Adrenal gland (tissue), 12 donors: ENCODE data around the gene DOLPP1. TPM values are rescaled to one million over a fixed set of nuclear protein-coding genes. Genes with fewer than 3 reads are reported as not detected.

Source experiments
- DNase-seq, 7 donors: peaks; one replicate each; pipeline ENCODE4 v3.0.0-alpha.2; 2019 to 2020
- H3K27ac ChIP-seq, 5 donors: fragments of 200-600 bp; sonication (generic) in 4 of 5; 1 replicate in 3 of 5; 2 replicates in 2 of 5; pipeline versions ENCODE4 v1.5.1 to v1.8.0; 2016 to 2020; ENCODE audit warnings: mild to moderate bottlenecking in 1 of 5
- H3K27me3 ChIP-seq: fragments of 200-600 bp; 2 replicates; pipeline ENCODE4 v1.8.0; 2021
- H3K36me3 ChIP-seq, 2 donors: fragments of 200-600 bp; replicated peaks in 1 of 2; 1 replicate in 1 of 2; 2 replicates in 1 of 2; pipeline versions ENCODE4 v1.5.1 to v1.8.0; 2018 to 2022
- H3K4me1 ChIP-seq, 2 donors: fragments of 200-600 bp; replicated peaks in 1 of 2; 1 replicate in 1 of 2; 2 replicates in 1 of 2; pipeline versions ENCODE4 v1.5.1 to v1.8.0; 2018 to 2021
- H3K4me3 ChIP-seq, 4 donors: fragments of 200-600 bp; sonication (generic) in 3 of 4; one replicate each; pipeline ENCODE4 v1.5.1; 2016 to 2018
- H3K9me3 ChIP-seq, 3 donors: fragments of 200-600 bp; sonication (generic) in 1 of 3; replicated peaks in 1 of 3; 1 replicate in 2 of 3; 2 replicates in 1 of 3; pipeline versions ENCODE4 v1.5.1 to v1.8.0; 2016 to 2021
- POLR2A ChIP-seq, 2 donors: fragments of 450-650 bp; IDR thresholded peaks; one replicate each; pipeline ENCODE4 v1.6.1; 2017; ENCODE audit warnings: antibody characterized with exemption in 2 of 2, mild to moderate bottlenecking in 2 of 2, moderate library complexity in 1 of 2
- WGBS, 4 donors: extraction: QIAGEN DNeasy Blood & Tissue Kit in 2 of 4; methylation state at CpG; one replicate each; pipeline versions ENCODE4 v1.1.5 to v1.1.7; 2013 to 2017; 5-methylcytosine and 5-hydroxymethylcytosine counted together
- intact Hi-C, 2 donors: fragments of 100-400 bp; cut with DNase I; formaldehyde crosslinking; loops; one replicate each; pipeline versions ENCODE4 v1.14.1 to v1.15.0; 2022 to 2023
- polyA plus RNA-seq, 3 donors: library from polyadenylated mRNA; stranded (reverse); fragments of 200-250 nt in 2 of 3; fragments of 350-450 nt in 1 of 3; fragmentation: Illumina TruSeq in 1 of 3; extraction: RNeasy Lipid Tissue Mini Kit (QIAGEN cat#74804) in 1 of 3; gene quantifications; one replicate each; pipeline ENCODE4 v1.2.3, GENCODE V29; 2013 to 2014
- total RNA-seq, 9 donors: library from RNA; depleted of rRNA in 4 of 9; stranded (reverse); fragments of >200 nt in 4 of 9; fragments of 120-200 nt in 1 of 9; fragmentation: NEBNext Ultra II Directional in 1 of 9; extraction: Animal tissue kit (Norgen Biotek cat#: 25700) in 1 of 9; gene quantifications; one replicate each; pipeline versions ENCODE4 v1.1.0 to v1.2.4, GENCODE V29; 2013 to 2023
- TF ChIP-seq, protein P1 (sequence below), 6 experiments: fragments of 450-650 bp in 4 of 6; fragments of 200-600 bp in 2 of 6; sonication (generic) in 1 of 6; IDR thresholded peaks; 1 replicate in 5 of 6; 2 replicates in 1 of 6; pipeline versions ENCODE4 v1.5.1 to v1.8.0; 2016 to 2021; ENCODE audit warnings: antibody characterized with exemption in 6 of 6, mild to moderate bottlenecking in 2 of 6, moderate library complexity in 1 of 6
- donor health status: healthy with polysubstance abuse.
- donor health status: Bipolar disorder and iron deficiency.
- donor health status: DM: yes; HTN: yes; CAD: no.
- donor health status: DM: no; HTN: no; CAD: no.
- donor health status: DM: no; HTN: no; CAD: no.
- donor health status: DM: yes; HTN: yes; CAD: no.

DOLPP1 gene
- total and polyA plus RNA-seq, 12 donors: 4.4 to 31.8 (median 19.2) TPM

DNA sequence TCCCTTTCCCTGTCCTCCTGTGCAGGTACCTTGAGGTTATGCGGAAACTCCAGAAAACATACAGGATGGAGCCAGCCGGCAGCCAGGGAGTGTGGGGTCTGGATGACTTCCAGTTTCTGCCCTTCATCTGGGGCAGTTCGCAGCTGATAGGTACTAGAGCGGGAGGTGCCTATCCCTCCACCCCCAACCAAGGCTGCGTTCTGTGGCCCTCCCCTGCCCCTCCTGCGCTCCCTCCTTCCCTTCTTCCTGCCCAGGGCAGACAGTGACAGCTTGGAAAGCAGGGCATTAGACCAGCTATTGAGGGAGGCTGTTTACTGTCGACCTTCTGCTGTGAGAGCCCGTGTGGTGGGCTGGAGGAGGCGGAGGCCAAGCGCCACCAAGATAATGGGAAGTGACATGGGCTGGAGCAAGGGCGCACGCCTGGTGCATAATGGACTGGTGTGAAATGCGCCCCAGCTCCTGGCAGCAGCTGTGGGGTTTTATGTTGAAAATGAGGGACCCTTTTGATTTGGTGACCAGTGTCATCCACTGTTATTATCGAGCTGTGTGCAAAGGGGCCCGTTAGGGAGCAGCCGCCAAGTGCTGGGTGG is 55.6 kb downstream of the DOLPP1 start:
- H3K4me1 ChIP-seq: peaks cover 36 to 45% of the 10 kb centered on the region in 2 donors
- H3K4me3 ChIP-seq: no peak overlapping the region
- TF ChIP-seq, protein P1, sequence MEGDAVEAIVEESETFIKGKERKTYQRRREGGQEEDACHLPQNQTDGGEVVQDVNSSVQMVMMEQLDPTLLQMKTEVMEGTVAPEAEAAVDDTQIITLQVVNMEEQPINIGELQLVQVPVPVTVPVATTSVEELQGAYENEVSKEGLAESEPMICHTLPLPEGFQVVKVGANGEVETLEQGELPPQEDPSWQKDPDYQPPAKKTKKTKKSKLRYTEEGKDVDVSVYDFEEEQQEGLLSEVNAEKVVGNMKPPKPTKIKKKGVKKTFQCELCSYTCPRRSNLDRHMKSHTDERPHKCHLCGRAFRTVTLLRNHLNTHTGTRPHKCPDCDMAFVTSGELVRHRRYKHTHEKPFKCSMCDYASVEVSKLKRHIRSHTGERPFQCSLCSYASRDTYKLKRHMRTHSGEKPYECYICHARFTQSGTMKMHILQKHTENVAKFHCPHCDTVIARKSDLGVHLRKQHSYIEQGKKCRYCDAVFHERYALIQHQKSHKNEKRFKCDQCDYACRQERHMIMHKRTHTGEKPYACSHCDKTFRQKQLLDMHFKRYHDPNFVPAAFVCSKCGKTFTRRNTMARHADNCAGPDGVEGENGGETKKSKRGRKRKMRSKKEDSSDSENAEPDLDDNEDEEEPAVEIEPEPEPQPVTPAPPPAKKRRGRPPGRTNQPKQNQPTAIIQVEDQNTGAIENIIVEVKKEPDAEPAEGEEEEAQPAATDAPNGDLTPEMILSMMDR (IDR thresholded peaks at IDR 0.05): no peak
- H3K9me3 ChIP-seq: no peaks in the 10 kb centered on the region
- WGBS, 4 donors: 65 to 79% (median 74%) methylated on average over 11 to 16 of the region's 16 CpGs
- peaks cover 0 to 30% of the 10 kb centered on the region in 2 donors for H3K36me3 ChIP-seq
- H3K27me3 ChIP-seq: no peaks in the 10 kb centered on the region
- intact Hi-C loops: loop anchor here (5.0 to 10.0 kb wide), 3 partner anchors 36 to 598 kb away; no protein-coding TSS in a partner anchor
- H3K27ac ChIP-seq: peak overlapping the region in 2 of 5 donors; percentile 98 to 100
- peak in 1 of 7 donors; percentile 45 for DNase-seq

DNA sequence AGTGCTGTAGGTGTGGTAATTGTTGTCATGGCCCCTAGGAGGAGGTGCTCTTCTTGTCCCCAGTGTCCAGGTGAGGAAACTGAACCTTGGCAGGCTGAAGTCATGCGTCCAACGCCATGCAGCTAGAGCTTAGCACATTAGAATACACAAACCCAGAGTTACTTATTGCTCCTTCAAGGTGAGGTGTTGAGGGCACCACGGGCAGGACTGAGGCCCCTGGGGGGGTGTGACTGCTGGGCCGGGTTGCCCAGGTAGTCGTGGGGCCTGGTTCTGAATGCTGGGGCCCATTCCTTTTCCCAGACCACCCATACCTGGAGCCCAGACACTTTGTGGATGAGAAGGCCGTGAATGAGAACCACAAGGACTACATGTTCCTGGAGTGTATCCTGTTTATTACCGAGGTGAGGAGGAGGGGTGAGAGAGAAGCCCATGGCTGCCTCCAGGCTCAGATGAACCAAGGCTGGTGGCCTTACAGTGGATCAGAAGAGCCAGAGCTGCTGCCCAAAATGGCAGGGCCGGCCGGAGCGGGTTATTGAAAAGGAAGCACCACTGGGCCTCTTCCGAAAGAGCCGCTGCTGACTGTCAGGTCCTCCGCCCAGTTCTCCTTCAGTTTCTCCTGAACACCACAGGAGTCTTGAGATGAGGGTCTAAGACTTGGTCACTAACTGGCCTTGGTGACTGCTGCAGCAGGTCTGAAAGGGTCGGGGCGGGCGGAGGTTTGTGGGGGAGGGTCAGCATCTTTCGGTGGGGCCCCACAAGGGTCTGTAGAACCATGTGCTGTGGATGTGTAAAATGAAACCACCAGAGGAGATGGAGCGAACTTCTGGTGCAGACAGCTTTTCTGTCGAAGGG is 56.6 kb downstream of the DOLPP1 start:
- peak overlapping the region; percentile 98 to 100 (median 100) for H3K27ac ChIP-seq
- H3K9me3 ChIP-seq: no peaks in the 10 kb centered on the region
- DNase-seq: no peak
- H3K27me3 ChIP-seq: no peaks in the 10 kb centered on the region
- peaks cover 45 to 55% of the 10 kb centered on the region in 2 donors for H3K4me1 ChIP-seq
- WGBS, 4 donors: 78 to 82% (median 80%) methylated on average over 13 to 19 of the region's 19 CpGs
- peaks cover 0 to 33% of the 10 kb centered on the region in 2 donors for H3K36me3 ChIP-seq
- H3K4me3 ChIP-seq: no peak overlapping the region
- intact Hi-C loops: loop anchor here (5.0 to 10.0 kb wide), 3 partner anchors 35 to 597 kb away; no protein-coding TSS in a partner anchor
- no peak for TF ChIP-seq POLR2A (IDR thresholded peaks at IDR 0.05)
- TF ChIP-seq, protein P1 (IDR thresholded peaks at IDR 0.05): no peak

DNA sequence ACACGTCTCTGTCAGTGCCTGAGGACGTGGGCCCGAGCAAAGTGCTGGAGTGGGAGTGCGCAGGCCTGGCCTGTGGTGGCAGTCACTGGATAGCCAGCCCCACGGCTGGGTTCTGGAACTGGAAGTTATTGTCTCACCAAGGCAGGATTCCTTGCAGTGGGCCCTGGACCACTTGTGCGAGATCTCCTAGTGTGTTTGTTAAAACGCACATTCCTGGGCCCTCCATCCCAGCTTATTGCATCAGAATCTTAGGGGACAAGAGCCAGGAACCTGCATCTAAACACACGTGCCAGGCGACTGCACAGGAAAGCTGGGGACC is 57.2 kb downstream of the DOLPP1 start:
- Histone ChIP-seq H3K36me3 (peaks cover 0 to 36% of the 10 kb centered on the region in 2 donors), H3K4me1 (peaks cover 51 to 61% of the 10 kb centered on the region in 2 donors)
- 66 to 80% (median 75%) methylated on average over 8 to 9 of the region's 9 CpGs for WGBS, 4 donors

More for the DNA sequence above, 57.2 kb downstream of the DOLPP1 start:
- intact Hi-C loops: loop anchor here (5.0 to 10.0 kb wide), 3 partner anchors 34 to 597 kb away; no protein-coding TSS in a partner anchor
- TF ChIP-seq, protein P1 (IDR thresholded peaks at IDR 0.05): no peak
- TF ChIP-seq POLR2A (IDR thresholded peaks at IDR 0.05): no peak
- Histone ChIP-seq H3K9me3 (no peaks in the 10 kb centered on the region), H3K4me3 (no peak overlapping the region), H3K27ac (peak overlapping the region; percentile 98 to 100 (median 100)), H3K27me3 (no peaks in the 10 kb centered on the region)
- no peak for DNase-seq
